ENCODE results near the gene ANKDD1A.

- no peak for TF ChIP-seq ZNF292 (tag by site-specific recombination; IDR thresholded peaks at IDR 0.05; ENCODE audit: borderline replicate concordance, low read depth)
- TF ChIP-seq CTCF (tag by site-specific recombination; IDR thresholded peaks at IDR 0.05): no peak
- no peak for TF ChIP-seq ZNF843 (tag by site-specific recombination; IDR thresholded peaks at IDR 0.05)
These were observed 45.6 kb upstream of the ANKDD1A start for GRCh38 chr15:64865998-64866520.

Data from HEK293 (cell line).